Transverse colon (tissue), 4 donors: ENCODE results near the gene DNAJC18.

ENCODE experiments used
- EP300 ChIP-seq: sonication (generic); formaldehyde crosslinking; IDR thresholded peaks from one replicate; pipeline ENCODE4 v1.6.1; 2017; ENCODE audit warnings: antibody characterized with exemption, low read depth
- POLR2A ChIP-seq: fragments of 450-650 bp; IDR thresholded peaks from one replicate; pipeline ENCODE4 v1.6.1; 2016; ENCODE audit warnings: antibody characterized with exemption, mild to moderate bottlenecking, moderate library complexity
- POLR2AphosphoS5 ChIP-seq, 3 donors: sonication (generic); formaldehyde crosslinking; IDR thresholded peaks; one replicate each; pipeline ENCODE4 v1.6.1; 2016; ENCODE audit warnings: antibody characterized with exemption in 3 of 3
- TF ChIP-seq, protein P1 (sequence below), 5 experiments: fragments of 200-600 bp in 3 of 5; fragments of 450-650 bp in 2 of 5; sonication (generic) in 3 of 5; IDR thresholded peaks; 1 replicate in 2 of 5; 2 replicates in 3 of 5; pipeline ENCODE4 v1.5.1; 2016 to 2017; ENCODE audit warnings: antibody characterized with exemption in 5 of 5, inconsistent platforms in 3 of 5, mild to moderate bottlenecking in 2 of 5, moderate library complexity in 1 of 5

DNA sequence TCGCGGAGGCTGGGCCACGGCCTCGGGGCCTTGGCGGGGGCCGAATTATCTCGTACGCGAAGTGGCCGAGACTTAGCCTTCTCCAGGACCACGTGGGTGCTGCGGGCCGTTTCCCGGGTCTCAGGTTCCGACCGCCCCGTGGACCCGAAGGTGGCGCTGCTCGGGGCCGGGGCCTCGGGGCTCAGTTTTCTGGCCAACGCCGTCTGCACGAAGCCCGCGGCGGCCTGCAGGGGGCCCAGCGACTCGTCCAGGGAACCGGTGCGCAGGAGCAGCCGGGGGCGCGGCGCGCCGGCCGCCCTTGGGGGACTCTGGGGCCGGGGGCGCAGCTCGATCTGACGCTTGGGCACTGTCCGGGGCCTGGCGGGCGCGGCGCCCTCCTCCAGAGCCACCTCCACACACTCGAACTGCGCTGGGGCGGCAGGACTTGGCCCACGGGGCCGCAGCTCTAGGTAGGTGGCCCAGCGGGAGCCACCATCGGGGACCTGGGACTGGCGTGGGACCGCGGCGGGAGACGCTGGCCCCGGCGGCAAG is 45.1 kb downstream of the DNAJC18 start:
- TF ChIP-seq, protein P1, sequence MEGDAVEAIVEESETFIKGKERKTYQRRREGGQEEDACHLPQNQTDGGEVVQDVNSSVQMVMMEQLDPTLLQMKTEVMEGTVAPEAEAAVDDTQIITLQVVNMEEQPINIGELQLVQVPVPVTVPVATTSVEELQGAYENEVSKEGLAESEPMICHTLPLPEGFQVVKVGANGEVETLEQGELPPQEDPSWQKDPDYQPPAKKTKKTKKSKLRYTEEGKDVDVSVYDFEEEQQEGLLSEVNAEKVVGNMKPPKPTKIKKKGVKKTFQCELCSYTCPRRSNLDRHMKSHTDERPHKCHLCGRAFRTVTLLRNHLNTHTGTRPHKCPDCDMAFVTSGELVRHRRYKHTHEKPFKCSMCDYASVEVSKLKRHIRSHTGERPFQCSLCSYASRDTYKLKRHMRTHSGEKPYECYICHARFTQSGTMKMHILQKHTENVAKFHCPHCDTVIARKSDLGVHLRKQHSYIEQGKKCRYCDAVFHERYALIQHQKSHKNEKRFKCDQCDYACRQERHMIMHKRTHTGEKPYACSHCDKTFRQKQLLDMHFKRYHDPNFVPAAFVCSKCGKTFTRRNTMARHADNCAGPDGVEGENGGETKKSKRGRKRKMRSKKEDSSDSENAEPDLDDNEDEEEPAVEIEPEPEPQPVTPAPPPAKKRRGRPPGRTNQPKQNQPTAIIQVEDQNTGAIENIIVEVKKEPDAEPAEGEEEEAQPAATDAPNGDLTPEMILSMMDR (IDR thresholded peaks at IDR 0.05): peak in 3 of 5 experiments; percentile 30 to 53 (median 36)
- TF ChIP-seq POLR2A (no peak), POLR2AphosphoS5 (IDR thresholded peaks at IDR 0.05) (no peak), EP300 (no peak)
